ENCODE data around the gene BMPR1B.

GRCh38 chr4:95158045-95158444 lies 400.3 kb downstream of the BMPR1B start:
- TF ChIP-seq CTCF (IDR thresholded peaks at IDR 0.05; ENCODE audit: low read depth, low read length, missing input control), result no peak
- no peak for TF ChIP-seq ATF3 (IDR thresholded peaks at IDR 0.05)
- no peak for TF ChIP-seq REST (IDR thresholded peaks at IDR 0.05)
- no peak for TF ChIP-seq RXRA (IDR thresholded peaks at IDR 0.05)
- no peak for TF ChIP-seq NR2F2 (IDR thresholded peaks at IDR 0.05)
- TF ChIP-seq YY1 (IDR thresholded peaks at IDR 0.05), result no peak
- no peak for TF ChIP-seq SP1 (IDR thresholded peaks at IDR 0.05)
- TF ChIP-seq ZBTB33 (IDR thresholded peaks at IDR 0.05), result no peak
- TF ChIP-seq RAD21 (IDR thresholded peaks at IDR 0.05), result no peak

All from liver (tissue), 3 donors.